GM21529 (cell line): ENCODE measurements around the gene VTN.

Experiments
- ATAC-seq: cut with Tn5 transposase; IDR thresholded peaks from one replicate; pipeline ENCODE4 v1.9.1; 2021; ENCODE audit not compliant: unreplicated experiment

Gene VTN, protein sequence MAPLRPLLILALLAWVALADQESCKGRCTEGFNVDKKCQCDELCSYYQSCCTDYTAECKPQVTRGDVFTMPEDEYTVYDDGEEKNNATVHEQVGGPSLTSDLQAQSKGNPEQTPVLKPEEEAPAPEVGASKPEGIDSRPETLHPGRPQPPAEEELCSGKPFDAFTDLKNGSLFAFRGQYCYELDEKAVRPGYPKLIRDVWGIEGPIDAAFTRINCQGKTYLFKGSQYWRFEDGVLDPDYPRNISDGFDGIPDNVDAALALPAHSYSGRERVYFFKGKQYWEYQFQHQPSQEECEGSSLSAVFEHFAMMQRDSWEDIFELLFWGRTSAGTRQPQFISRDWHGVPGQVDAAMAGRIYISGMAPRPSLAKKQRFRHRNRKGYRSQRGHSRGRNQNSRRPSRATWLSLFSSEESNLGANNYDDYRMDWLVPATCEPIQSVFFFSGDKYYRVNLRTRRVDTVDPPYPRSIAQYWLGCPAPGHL

DNA sequence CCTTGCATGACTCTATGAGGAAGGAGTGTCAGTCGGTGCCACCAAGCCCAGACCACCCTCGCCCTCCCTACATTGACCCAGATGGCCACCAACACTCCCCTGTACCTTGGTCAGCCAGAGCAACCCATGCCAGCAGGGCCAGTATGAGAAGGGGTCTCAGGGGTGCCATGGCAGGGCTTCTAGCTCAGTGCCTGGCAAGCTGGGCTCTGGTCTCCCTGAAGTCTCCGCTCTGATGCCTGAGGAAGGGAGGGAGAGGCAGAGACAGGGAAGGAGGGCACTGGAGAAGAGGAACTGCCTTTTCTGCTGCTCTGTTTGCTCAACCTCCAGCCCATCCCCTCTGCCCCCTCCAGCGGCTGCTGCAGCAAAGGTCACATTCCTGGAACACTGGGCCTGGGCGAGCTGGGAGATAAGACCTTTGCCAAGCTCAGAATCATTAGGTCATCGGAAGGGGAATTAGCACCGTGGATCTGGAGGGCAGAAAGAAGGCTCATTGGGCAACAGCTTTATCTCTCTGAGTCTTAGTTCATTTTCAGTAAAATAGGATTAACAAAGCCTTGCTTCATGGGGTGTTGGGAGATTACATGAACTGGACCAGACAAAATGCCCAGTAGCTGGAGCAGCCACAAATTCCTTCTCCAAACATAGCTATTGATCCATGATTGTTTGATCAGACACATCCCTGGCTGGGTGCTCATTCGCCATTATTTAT is at the start of gene VTN:
Gene VTN (minus strand): TSS at position 273 of the 709 bp plus-strand sequence. CDS start 104 bp downstream, at position 169.
- no peak for ATAC-seq

DNA sequence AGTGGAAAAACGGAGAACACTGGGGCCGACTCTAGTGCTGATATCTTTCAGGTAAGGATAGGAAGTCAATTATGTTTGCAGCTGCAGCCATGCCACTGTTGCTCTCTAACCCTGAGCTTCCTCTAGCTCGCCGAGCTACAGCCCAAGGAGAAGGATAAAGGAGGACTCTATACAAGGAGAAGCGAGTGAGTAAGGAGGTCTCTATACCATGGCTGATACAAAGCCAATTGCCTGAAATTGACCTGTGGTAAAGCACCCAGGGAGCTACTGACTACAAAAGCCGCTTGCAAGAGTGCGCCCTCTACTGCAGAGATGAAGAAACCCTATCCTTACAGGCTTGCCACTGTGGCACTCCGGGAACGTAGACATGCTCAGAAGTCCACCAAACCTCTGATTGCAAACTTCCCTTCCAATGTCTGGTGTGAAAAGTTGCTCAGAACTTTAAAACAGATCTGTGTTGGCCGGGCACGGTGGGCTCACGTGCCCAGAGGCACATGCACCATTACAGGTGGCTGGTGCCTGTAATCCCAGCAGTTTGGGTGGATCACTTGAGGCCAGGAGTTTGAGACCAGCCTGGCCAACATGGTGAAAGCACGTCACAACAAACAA is 46.7 kb upstream of the VTN start:
- ATAC-seq, result no peak

DNA sequence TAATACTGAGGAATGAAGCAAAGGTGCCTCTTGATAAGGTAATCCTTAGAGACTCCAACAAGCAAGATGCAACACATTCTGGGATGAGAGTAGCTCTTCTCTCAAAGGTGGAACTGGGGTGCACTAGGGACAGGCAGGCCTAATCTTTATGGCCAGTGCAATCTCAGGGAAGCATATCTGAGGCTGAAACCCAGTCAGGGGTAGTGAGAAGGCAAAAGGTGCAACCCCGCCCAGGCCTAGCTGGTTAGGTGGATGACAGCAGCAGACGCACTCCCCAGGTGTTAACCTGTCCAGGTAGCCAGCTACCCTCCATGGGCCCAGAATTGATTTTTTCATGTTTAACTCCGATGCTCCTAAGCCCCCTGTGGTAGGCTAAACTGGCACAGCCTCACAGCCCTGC is 45.8 kb upstream of the VTN start:
- ATAC-seq, result no peak

DNA sequence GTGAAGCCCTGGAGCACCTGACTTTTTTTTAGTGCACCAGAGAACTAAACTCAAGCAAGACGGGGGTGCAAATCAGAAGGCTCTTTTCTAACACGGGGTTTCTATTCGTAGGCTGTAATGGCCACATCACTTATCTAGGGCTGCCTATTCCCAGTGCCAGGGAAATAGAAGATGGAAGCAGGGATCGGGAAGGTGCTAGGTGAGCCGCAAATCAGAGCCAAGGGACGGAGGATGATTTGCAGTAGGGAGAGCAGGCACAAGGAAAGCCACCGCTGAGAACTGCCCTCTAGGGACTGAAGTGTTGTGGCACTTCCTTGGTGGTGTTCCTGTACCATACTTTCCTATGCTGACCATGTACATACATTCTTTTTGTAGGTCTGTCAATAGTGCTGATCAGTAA is 43.7 kb upstream of the VTN start:
- no peak for ATAC-seq

DNA sequence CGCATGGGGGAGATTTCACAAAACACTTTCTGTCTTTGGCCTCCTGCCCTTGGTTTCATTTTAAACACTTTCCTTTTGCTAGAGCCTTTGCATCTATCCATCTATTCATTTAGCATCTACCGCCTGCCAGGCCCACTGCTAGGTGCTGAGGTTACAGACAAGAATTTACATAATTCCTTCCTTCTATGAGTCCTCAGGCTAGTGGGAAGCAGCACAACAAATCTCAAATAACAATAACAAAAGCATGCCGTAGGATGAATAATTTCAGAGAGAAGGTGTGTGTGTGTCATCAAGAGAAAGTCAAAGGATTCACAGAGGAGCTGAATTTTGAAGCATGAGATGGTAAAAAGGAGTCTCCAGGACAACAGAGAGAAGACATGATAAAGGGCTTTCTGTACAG is 42.0 kb upstream of the VTN start:
- ATAC-seq, result no peak

DNA sequence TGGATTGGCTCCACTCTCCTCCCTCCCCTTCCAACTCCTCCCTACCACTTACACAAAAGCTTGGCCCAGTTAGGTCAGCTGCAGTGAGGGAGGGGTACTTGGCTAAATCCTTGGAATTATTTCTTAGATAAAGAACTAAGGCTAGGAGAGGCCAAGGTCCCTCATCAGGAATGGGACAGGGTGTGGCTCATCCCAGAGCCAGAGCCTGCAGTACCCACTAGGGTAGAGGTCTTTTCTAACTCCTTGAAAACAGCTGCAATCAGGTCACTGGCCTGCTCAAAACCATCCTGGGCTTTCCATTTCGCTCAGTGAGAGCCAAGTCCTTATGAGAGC is 37.8 kb upstream of the VTN start:
- ATAC-seq, result no peak

DNA sequence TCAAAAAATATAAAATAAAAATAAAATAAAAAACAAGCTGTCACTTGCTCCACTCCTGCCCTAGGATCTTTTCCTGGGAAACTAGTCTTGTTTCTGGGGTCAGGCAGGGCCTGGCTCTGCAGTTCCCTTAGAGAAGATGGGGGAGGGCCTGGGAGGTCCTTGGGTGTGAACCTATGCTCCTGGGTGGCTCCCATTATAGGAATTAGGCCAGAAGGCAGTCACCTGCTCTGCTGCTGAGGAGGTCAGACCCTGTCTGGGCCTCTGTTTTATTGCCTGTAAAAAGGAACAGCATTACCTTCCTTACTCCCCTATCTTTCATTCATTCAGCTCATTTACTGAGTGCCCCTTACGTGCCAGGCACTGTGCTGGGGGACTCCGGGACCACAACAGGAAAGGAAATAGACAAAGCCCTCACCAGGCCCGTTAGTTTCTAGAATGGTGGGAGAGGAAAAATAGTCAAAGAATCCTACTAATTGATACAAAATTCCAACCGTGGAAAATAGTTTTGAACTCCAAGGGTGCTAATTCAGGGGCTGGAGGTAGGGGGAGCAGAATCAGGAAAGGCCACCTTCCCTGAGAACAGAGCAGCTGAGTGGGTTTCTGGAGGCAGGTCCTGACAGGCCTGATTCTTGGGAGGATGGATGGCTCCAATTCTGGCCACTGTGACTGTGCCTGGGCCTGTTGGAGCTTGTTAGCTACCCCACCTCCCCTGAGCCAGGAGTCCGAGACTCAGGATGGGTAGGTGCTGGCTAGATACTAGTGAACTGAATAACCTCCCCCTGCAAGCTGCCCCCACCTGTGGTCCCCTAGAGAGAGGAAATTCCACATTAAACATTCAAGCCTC is 37.2 kb upstream of the VTN start:
- ATAC-seq, result no peak

DNA sequence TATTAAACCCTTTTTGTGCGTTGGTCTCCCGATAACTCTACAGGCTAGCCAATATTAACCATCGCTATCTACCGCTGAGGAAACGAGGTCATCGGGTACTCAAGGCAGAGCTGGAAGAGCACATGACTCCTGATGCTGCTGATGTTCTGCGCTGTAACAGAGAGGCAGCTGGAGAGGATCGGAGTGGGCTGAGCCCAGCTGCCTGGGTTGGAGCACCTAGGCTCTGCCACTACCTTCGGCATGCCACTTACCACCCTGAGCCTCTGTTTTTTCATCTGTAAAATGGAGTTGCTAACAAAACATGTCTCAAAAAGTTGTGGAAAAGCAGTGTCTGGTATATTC is 36.3 kb upstream of the VTN start:
- no peak for ATAC-seq

DNA sequence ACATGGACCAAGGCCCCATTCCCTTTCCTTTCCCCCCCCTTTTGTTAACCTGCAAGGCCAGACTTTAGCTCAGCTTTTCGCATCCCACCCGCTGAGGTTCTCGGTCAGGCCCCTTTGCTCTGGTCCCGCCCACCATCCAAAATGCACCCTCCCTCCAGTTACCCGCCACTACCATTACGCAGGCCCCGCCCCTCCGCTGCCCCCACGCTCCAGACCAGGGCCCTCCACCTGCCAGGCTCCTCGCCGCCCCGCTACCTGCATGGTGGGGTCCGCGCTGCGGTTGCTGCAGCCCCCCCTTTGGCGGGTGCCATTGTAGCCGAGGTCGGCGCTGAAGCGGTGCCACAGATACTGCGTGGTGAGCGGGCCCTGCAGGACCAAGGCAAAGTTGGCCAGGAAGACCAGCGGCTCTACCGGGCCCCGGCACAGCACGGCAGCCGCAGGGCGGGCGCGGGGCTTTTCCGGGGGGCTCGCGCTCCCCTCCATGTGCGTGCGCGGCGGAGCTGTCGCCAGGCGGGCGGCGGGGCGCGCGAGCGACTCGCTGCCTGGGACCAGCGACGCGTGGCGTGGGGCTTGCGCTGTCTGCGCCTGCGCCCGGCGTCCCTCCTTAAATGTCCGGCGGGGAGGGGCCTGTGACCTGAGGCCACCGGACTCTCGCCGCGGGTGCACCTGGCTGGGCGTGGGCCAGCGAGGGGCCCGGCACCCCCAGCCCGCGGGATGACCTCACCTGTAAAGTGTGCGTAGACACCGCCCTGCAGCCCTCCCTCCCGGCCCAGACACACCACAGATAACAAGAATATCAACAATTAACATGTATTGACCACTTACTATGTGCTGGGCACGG is 35.7 kb upstream of the VTN start, which contains the start of gene SLC46A1:
Gene SLC46A1 (minus strand): TSS at position 581 of the 841 bp plus-strand sequence. CDS start 98 bp downstream, at position 483.
- peak; percentile 71 for ATAC-seq

DNA sequence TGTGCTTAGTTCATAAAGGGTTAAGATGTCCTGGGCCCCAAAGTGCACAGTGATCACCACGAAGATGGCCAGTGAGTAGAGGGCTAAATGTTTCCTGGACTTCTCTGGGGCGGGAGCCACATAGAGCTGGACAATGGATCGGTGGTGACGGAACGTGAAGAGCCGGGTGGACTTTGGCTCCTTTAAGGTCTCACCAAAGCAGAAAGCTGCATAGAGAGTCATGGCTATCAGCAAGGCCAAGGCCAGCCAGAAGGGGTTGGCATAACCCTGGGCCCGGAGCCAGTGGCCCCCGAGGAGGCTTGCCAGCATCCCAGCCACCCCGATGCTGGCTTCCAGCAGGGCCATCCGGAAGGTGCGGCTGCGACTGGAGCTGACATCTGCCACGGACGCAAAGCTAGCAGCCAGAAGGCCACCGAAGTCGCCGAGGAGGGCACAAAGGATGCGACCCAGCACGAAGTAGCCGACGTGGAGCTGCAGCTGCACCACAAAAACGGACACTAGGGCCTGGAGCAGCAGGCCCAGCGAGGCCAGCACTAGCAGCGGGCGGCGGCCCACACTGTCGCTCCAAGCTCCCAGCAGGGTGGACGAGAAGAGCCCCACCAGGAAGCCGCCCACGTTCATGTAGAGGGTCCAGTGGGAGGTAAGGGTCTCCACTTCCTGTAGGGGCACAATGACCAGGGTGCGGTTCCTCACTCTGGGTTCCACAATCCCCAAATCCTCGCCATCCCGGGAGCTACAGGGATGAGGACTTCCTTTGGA is 34.9 kb upstream of the VTN start:
- ATAC-seq, result no peak

DNA sequence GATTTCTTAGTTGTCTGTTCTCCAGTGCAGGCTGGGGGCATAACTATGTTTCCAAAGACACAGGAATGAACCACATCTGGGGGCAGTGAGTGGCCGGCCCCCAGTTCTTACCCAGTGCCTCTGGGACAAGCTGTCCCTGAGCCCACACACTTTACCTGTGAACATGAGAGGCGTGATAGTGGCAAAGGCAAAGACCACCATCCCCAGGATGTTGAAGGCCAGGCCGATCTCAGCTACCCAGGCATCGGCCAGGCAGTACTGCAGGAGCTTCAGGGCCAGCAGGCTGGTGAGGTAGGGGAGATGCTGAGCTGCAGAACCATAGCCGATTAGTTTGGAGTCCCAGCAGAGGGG is 34.3 kb upstream of the VTN start:
- no peak for ATAC-seq

DNA sequence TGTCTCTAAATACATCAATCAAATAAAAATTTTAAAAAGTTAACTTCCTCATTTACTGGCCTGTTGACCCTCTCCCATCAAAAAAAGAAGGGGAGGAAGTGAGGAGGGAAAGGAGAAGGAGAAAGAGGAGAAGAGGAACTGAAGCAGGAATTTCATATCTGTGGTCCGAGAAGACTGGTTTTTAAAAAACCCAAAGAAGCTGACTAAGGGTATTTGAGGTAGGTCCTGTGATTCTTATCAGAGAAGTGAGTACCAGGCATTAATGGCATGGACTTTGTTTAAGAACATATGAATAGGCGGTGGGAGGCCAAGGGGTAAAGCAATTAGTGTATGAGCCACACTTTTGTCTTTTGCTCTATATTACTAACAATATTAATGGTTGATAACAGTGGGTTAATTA is 33.9 kb upstream of the VTN start:
- ATAC-seq, result no peak

DNA sequence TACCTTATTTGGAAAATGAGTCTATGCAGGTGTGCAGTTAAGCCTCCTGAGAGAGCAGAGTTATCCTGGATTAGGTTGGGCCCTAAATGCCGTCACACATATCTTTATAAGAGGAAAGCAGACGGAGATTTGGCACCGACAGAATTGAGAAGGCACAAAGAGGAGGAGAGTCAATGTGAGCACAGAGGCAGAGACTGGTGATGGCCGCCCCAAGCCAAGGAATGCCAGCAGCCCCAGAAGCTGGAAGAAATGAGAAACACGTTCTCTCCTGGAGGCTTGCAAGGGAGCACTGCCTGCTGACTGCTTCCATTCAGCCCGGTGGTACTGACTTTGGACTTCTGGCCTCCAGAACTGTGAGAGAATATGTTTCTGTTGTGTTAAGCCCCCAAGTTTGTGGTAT is 32.7 kb upstream of the VTN start:
- ATAC-seq, result no peak

DNA sequence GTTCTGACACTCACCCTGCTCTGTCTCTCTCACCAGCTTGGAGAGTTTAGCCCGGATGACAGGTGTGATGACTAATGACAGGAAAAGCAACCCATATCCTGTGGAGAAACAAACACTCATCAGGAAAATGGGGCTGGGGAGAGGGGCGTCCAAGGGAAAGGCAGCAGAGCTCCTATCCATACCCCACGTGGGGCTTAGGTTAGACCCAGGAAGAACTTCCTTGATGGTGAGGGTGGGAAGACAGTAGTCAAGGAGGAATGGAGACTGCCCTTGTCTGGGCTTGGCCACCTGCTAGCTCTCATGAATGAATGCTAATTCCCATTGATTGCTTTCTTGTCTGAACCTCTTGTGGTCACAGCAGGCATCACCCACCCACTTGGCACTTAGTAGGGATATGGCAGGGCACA is 32.1 kb upstream of the VTN start:
- no peak for ATAC-seq

DNA sequence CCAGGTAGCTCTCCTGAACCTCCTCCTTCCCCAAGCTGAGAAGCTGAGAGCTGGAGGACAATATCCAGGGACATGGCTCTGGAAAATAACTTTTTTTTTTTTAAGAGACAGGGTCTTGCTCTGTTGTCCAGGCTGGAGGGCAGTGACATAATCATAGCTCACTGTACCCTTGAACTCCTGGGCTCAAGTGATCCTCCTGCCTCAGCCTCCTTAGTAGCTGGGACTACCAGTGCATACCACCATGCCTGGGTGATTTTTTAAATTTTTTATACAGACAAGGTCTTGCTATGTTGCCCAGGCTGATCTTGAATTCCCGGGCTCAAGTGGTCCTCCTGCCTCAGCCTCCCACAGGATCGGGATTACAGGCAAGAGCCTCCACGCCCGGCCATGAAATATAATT is 29.7 kb upstream of the VTN start:
- ATAC-seq, result no peak

DNA sequence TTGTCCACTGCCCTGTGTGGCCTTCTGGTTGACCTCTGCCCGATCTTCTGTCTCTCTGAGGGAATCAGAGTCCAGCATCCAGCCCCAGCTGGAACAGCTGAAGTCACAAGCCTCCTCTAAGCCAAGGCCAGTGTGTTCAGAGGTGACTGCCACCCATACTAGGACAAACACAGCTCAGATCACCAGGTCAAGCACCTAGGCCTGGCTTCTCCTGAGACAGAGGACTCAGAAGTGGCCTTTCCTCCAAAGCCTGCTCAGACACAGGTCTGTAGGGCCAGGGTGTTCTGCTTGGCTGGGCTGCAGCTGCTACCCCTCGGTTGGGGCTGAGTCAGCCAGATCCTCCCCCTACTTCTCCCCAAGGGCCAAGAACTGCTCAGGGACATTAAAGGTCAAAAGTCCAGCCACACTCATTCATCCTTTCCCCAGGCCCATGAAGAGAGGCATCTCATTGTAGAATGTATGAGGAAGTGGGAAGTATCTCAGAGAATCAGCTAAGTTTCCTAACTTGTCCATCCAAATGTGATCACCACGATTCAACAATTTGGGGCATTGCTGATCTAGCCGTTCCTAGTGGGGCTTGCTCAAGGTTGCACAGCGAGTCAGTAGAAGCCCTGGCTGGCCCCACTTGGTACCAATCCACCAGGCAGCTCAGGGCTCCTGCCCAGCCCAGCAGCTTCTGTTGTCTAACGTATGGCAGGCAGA is 28.3 kb upstream of the VTN start:
- no peak for ATAC-seq

DNA sequence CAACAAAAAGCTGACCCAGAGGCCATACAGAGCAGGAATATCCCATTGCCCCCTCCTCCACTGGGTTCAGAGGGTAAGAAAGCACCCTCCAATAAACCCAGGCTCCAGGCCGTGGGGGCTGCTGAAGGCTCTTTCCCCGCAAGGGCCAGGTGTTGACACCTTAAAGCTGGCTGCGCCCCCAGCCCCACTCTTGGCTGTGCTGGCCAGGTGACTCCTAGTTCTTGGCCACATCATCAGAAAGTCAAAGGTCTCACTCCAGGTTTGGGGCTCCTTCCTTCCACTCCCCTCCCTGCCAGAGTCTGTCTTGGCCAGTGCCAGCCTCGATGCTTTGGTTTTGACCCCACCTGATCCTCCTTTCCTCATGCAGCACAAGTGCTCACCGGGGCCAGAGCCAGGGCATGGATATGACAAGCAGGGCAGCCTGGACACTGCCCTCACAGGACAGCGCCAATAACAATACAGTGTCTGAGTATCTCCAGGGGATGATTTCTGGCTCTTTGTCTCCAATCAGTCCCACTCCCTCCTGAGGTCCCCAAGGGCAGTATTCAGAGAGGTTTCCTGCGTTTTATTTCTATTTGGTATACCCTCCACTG is 27.7 kb upstream of the VTN start:
- no peak for ATAC-seq

DNA sequence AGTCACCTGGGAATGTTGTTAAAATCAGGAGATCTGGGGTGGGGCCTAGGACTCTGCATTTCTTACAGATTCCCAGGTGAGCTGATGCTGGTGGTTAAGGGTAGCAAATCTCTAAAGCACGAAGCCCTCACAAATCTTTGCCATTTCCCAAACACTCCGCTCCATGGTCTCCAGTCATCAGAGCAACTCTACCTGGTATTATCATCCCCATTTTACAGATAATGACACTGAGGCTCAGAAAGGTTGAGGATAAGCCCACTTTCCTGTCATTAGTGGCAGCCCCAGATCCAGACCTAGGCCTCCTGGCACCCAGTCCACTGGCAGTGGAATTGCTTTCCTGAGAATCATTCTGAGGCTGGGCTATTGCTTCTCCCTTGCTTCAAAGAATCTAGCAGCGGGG is 27.2 kb upstream of the VTN start:
- no peak for ATAC-seq
